NCI-H1105 (cell line): ENCODE measurements around the gene GPATCH1.

ENCODE experiments used
- DNase-seq: peaks from one replicate; lab custom pipeline; 2025; lab: John Stamatoyannopoulos, UW

Gene GPATCH1

GRCh38 chr19:33063753-33064457 lies 17.1 kb upstream of the GPATCH1 start:
- DNase-seq: peak; percentile 47

GRCh38 chr19:33064458-33064791 lies 16.6 kb upstream of the GPATCH1 start:
- DNase-seq: peak; percentile 33

GRCh38 chr19:33064792-33065550 lies 16.0 kb upstream of the GPATCH1 start, which contains the start of gene RHPN2:
Gene RHPN2 (minus strand): TSS chr19:33064888. CDS start chr19:33064852, 36 bp downstream.
- DNase-seq: peak; percentile 38

GRCh38 chr19:33066543-33066942 lies 14.4 kb upstream of the GPATCH1 start:
- no peak for DNase-seq

- no peak for DNase-seq
These were observed 13.9 kb upstream of the GPATCH1 start for GRCh38 chr19:33067121-33067520.

- no peak for DNase-seq
These were observed 9.1 kb upstream of the GPATCH1 start for GRCh38 chr19:33071887-33072286.

- DNase-seq: no peak
These were observed 5.5 kb upstream of the GPATCH1 start for GRCh38 chr19:33075519-33075918.

GRCh38 chr19:33085570-33086128 lies 4.7 kb downstream of the GPATCH1 start:
- DNase-seq: no peak

GRCh38 chr19:33086955-33087354 lies 6.0 kb downstream of the GPATCH1 start:
- DNase-seq: no peak

GRCh38 chr19:33089010-33089409 lies 8.0 kb downstream of the GPATCH1 start:
- DNase-seq: no peak

GRCh38 chr19:33090179-33090578 lies 9.2 kb downstream of the GPATCH1 start:
- no peak for DNase-seq

GRCh38 chr19:33093420-33094210 lies 12.6 kb downstream of the GPATCH1 start:
- no peak for DNase-seq

- DNase-seq: no peak
These were observed 13.6 kb downstream of the GPATCH1 start for GRCh38 chr19:33094436-33095067.

GRCh38 chr19:33096005-33096404 lies 15.0 kb downstream of the GPATCH1 start:
- DNase-seq: no peak

GRCh38 chr19:33098055-33098534 lies 17.1 kb downstream of the GPATCH1 start:
- DNase-seq: no peak

- no peak for DNase-seq
These were observed 20.1 kb downstream of the GPATCH1 start for GRCh38 chr19:33100894-33101644.

GRCh38 chr19:33102893-33103292 lies 21.9 kb downstream of the GPATCH1 start:
- no peak for DNase-seq

GRCh38 chr19:33108161-33108560 lies 27.2 kb downstream of the GPATCH1 start:
- no peak for DNase-seq

- no peak for DNase-seq
These were observed 29.3 kb downstream of the GPATCH1 start for GRCh38 chr19:33110137-33110910.

GRCh38 chr19:33111587-33111986 lies 30.6 kb downstream of the GPATCH1 start:
- DNase-seq: no peak
